ENCODE results near the gene CNOT11. TPM values are rescaled to one million over a fixed set of nuclear protein-coding genes. Genes with fewer than 3 reads are reported as not detected.
A peak's percentile ranks its signal among the peaks of the same experiment; 100 is the strongest.

Gene CNOT11
- total and polyA plus RNA-seq, 2 of the 4 experiments (the other 2 are of a cell fraction), result 36.4 to 55.8 TPM

GRCh38 chr2:101204400-101205115, 48.1 kb upstream of the CNOT11 start:
- H3K4ac ChIP-seq (ENCODE audit: low read depth, low read length), result no peak overlapping the region
- H2AK9ac ChIP-seq (replicated peaks; ENCODE audit: low read depth, low read length, poor library complexity), result no peak overlapping the region
- DNase-seq, result no peak
- no peak overlapping the region for H3K4me3 ChIP-seq (ENCODE audit: insufficient read depth, low read depth, low read length)
- BruUV-seq (replicated peaks), result no TSS peak
- no peak overlapping the region for H2AFZ ChIP-seq (replicated peaks; ENCODE audit: low read length, poor library complexity)
- no peak overlapping the region for H4K5ac ChIP-seq (ENCODE audit: low read depth, low read length)
- no peak overlapping the region for H3K56ac ChIP-seq (ENCODE audit: extremely low read depth, insufficient read depth, low read length)
- H3K9me3 ChIP-seq (ENCODE audit: control insufficient read depth, insufficient read depth, low read length), result no peaks in the 10 kb centered on the region
- H3K27me3 ChIP-seq (ENCODE audit: control insufficient read depth, insufficient read depth, low read length), result no peaks in the 10 kb centered on the region
- POLR2A ChIA-PET (ENCODE audit: unreplicated experiment), result no interaction called here
- no peak overlapping the region for H3K27ac ChIP-seq (ENCODE audit: insufficient read depth, low read length)
- TF ChIP-seq POLR2A (IDR thresholded peaks at IDR 0.05; ENCODE audit: low read depth, low read length) (no peak), MAZ (IDR thresholded peaks at IDR 0.05; ENCODE audit: borderline replicate concordance, low read depth, low read length) (no peak), CTCF (conservative IDR thresholded peaks at IDR 0.05; ENCODE audit: low read depth, low read length) (0 out of 2 replicates have a peak, but pooled peaks have one; percentile 17), RFX5 (IDR thresholded peaks at IDR 0.05; ENCODE audit: low read depth, low read length) (no peak), MAFK (IDR thresholded peaks at IDR 0.05; ENCODE audit: low read depth, low read length) (no peak)
- intact Hi-C loops (cut with micrococcal nuclease) (loop anchor here (1.0 to 10.0 kb wide), 4 partner anchors 168 to 597 kb away; no protein-coding TSS in a partner anchor), in situ Hi-C loops (cut with MboI; ENCODE audit: low sequenced_read_pairs) (loop anchor here (5.0 to 25.0 kb wide), 3 partner anchors 167 to 592 kb away; no protein-coding TSS in a partner anchor), dilution Hi-C loops (cut with HindIII; ENCODE audit: low sequenced_read_pairs, unreplicated experiment) (no loop called here)
- no peaks in the 10 kb centered on the region for H3K9me1 ChIP-seq (ENCODE audit: insufficient read depth, low read length)
- no peak overlapping the region for H3K23ac ChIP-seq (ENCODE audit: low read depth, low read length)
- ATAC-seq (ENCODE audit: low read depth), result 0 out of 2 replicates have a peak, but pooled peaks have one; percentile 27
- no peak overlapping the region for H2BK20ac ChIP-seq (ENCODE audit: low read depth, low read length)
- no peak overlapping the region for H2BK5ac ChIP-seq (ENCODE audit: low read depth, low read length, poor library complexity, severe bottlenecking)
- no peak overlapping the region for H2AK5ac ChIP-seq (ENCODE audit: low read depth, low read length)
- no peaks in the 10 kb centered on the region for H3K79me1 ChIP-seq (ENCODE audit: low read depth in 1 of 2, low read length in 2 of 2)
- no CpG with 5 or more reads among the region's 4 CpGs for WGBS, 2 experiments (ENCODE audit: extremely low coverage in 2 of 2, insufficient read length in 1 of 2)
- H3K36me3 ChIP-seq (ENCODE audit: control insufficient read depth, insufficient read depth, low read length), result no peaks in the 10 kb centered on the region
- H3K4me2 ChIP-seq (ENCODE audit: low read depth, low read length), result no peak overlapping the region
- H3K18ac ChIP-seq (ENCODE audit: low read depth, low read length), result no peak overlapping the region
- no peaks in the 10 kb centered on the region; the same call in 1 of the 2 replicates for H3K4me1 ChIP-seq (ENCODE audit: control insufficient read depth, insufficient read depth, low read length)
- H2BK120ac ChIP-seq (ENCODE audit: low read depth, low read length), result no peak overlapping the region
- CTCF ChIA-PET, result interaction anchor here (0.6 to 2.9 kb wide), 16 partner anchors 8 to 610 kb away, joined by 3 to 19 read pairs (median 5); no protein-coding TSS in a partner anchor
- H3K14ac ChIP-seq (replicated peaks; ENCODE audit: low read depth, low read length), result no peak overlapping the region
- H4K8ac ChIP-seq (ENCODE audit: low read depth in 2 of 2, low read length in 2 of 2), result peak overlapping the region in 1 of 2 experiments; percentile 14; a peak in 1 of 4 replicates
- no peak overlapping the region for H4K91ac ChIP-seq (ENCODE audit: insufficient read depth, low read depth, low read length)
- no peaks in the 10 kb centered on the region for H4K20me1 ChIP-seq (ENCODE audit: insufficient read depth, low read length)
- H3K9ac ChIP-seq (ENCODE audit: low read depth, low read length), result no peak overlapping the region
- H2BK15ac ChIP-seq (ENCODE audit: low read depth, low read length), result no peak overlapping the region
